HEK293T (cell line): ENCODE measurements around the gene DNA2.
"Not testable (repeated sequence)": the region's sequence is repeated elsewhere in the genome, so short reads cannot be mapped to it uniquely, and the experiment has no call there.

Source experiments
- CTCF ChIA-PET: fragments of 350-600 bp; formaldehyde crosslinking; extraction: SDS; loops from one replicate; lab custom pipeline; 2021; ENCODE audit warnings: antibody characterized with exemption, inconsistent platforms; lab: Yijun Ruan, JAX
- POLR2A ChIA-PET: fragments of 350-600 bp; formaldehyde crosslinking; extraction: SDS; loops from one replicate; lab custom pipeline; 2020; ENCODE audit warnings: antibody characterized with exemption, inconsistent platforms; lab: Yijun Ruan, JAX
- DNase-seq: peaks from one replicate; pipeline ENCODE4 v3.0.0; 2012; ENCODE audit warnings: mixed read lengths; ENCODE audit errors: extremely low spot score
- ARNT ChIP-seq: fragments of 450-650 bp; IDR thresholded peaks from 2 replicates; pipeline ENCODE4 v1.6.1; 2017; ENCODE audit warnings: mild to moderate bottlenecking
- BHLHE40 ChIP-seq: fragments of 450-650 bp; IDR thresholded peaks from 2 replicates; pipeline ENCODE4 v1.6.1; 2016; ENCODE audit warnings: mild to moderate bottlenecking, moderate library complexity, borderline replicate concordance
- CTBP1 ChIP-seq: fragments of 450-650 bp; IDR thresholded peaks from 2 replicates; pipeline ENCODE4 v1.6.1; 2016; ENCODE audit warnings: borderline replicate concordance
- ELF4 ChIP-seq: fragments of 450-650 bp; IDR thresholded peaks from 2 replicates; pipeline ENCODE4 v1.6.1; 2017; ENCODE audit warnings: antibody characterized with exemption
- FOXA1 ChIP-seq: fragments of 450-650 bp; IDR thresholded peaks from 2 replicates; pipeline ENCODE4 v1.6.1; 2016; ENCODE audit warnings: mild to moderate bottlenecking
- FOXK2 ChIP-seq: fragments of 450-650 bp; IDR thresholded peaks from 2 replicates; pipeline ENCODE4 v1.6.1; 2016; ENCODE audit warnings: mild to moderate bottlenecking
- FOXM1 ChIP-seq: fragments of 450-650 bp; IDR thresholded peaks from 2 replicates; pipeline ENCODE4 v1.6.1; 2017; ENCODE audit warnings: mild to moderate bottlenecking, borderline replicate concordance
- HDGF ChIP-seq: fragments of 450-650 bp; IDR thresholded peaks from 2 replicates; pipeline ENCODE4 v1.6.1; 2017; ENCODE audit warnings: antibody characterized with exemption, borderline replicate concordance
- L3MBTL2 ChIP-seq: fragments of 450-650 bp; conservative IDR thresholded peaks from 2 replicates; pipeline ENCODE4 v1.6.1; 2016; ENCODE audit warnings: mild to moderate bottlenecking
- LEF1 ChIP-seq: fragments of 450-650 bp; IDR thresholded peaks from 2 replicates; pipeline ENCODE4 v1.6.1; 2017; ENCODE audit warnings: mild to moderate bottlenecking, borderline replicate concordance
- NFRKB ChIP-seq: fragments of 450-650 bp; IDR thresholded peaks from 2 replicates; pipeline ENCODE4 v1.6.1; 2016; ENCODE audit warnings: mild to moderate bottlenecking, moderate library complexity
- SP1 ChIP-seq: fragments of 450-650 bp; IDR thresholded peaks from 2 replicates; pipeline ENCODE4 v1.6.1; 2017
- SUZ12 ChIP-seq: fragments of 450-650 bp; IDR thresholded peaks from 2 replicates; pipeline ENCODE4 v1.6.1; 2016; ENCODE audit warnings: mild to moderate bottlenecking
- TARDBP ChIP-seq: fragments of 450-650 bp; IDR thresholded peaks from 2 replicates; pipeline ENCODE4 v1.6.1; 2016
- ZNF384 ChIP-seq: fragments of 450-650 bp; IDR thresholded peaks from 2 replicates; pipeline ENCODE4 v1.6.1; 2016
- TF ChIP-seq, protein P1 (sequence below): fragments of 450-650 bp; IDR thresholded peaks from 2 replicates; pipeline ENCODE4 v1.6.1; 2016

DNA2 gene

DNA sequence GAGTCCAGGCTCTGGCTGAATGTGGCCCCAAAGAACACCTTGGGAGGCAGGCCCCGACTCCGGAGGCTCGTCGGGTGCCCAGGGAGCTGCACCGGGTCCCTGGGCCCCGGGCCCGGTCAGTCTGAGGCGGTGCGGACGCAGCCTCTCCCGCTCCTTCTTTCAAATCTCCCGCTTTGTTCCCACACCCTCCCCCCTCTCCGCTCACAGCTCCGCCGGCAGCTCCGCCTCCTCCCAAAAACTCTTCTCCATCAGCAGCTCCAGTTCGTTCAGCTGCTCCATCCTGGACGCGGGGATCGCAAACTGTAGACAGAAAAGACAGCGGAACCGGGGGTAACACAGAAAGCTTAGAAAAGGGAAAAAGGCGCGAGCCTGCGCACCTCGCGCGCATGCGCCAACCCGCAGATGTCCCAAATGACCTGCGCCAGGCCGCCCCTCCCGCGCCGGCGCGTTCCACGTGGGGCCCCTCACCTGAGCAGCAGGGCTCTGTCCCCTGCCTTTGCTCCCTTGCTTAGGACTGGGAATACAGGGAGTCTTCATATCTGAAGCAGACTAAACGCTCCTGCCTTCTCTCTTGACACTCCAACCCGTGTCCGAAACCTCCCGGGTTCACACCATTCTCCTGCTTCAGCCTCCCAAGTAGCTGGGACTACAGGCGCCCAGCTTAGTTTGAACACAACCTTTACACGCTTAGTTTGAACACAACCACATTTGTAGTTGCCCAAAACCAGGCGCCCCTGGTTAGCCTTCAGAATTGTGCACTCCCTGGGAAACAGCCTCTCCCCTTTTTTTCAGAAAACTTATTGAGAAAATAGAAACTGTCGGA, at the start of gene DNA2:
TSS of gene DNA2 (minus strand) at position 388 of the 823 bp plus-strand sequence. CDS start at position 279, 109 bp downstream.
- DNase-seq, result peak; percentile 90
- CTCF ChIA-PET, result no interaction called here
- TF ChIP-seq L3MBTL2 (peak; percentile 94), SUZ12 (no peak)
- POLR2A ChIA-PET, result interaction anchor here (0.7 to 1.6 kb wide), 12 partner anchors 9 to 140 kb away, joined by 3 to 7 read pairs (median 4); partner anchors contain the start of genes HNRNPH3, RUFY2, SLC25A16 and TET1

GRCh38 chr10:68518609-68519008, 46.8 kb upstream of the DNA2 start:
- CTCF ChIA-PET, DNase-seq, POLR2A ChIA-PET: not testable (repeated sequence)

GRCh38 chr10:68517188-68517587, 45.4 kb upstream of the DNA2 start:
- TF ChIP-seq CTBP1 (no peak), NFRKB (no peak), TARDBP (no peak), ARNT (no peak), HDGF (no peak), L3MBTL2 (no peak), SUZ12 (no peak), LEF1 (no peak), BHLHE40 (no peak), FOXK2 (no peak), FOXM1 (no peak), FOXA1 (no peak)
- TF ChIP-seq, protein P1, sequence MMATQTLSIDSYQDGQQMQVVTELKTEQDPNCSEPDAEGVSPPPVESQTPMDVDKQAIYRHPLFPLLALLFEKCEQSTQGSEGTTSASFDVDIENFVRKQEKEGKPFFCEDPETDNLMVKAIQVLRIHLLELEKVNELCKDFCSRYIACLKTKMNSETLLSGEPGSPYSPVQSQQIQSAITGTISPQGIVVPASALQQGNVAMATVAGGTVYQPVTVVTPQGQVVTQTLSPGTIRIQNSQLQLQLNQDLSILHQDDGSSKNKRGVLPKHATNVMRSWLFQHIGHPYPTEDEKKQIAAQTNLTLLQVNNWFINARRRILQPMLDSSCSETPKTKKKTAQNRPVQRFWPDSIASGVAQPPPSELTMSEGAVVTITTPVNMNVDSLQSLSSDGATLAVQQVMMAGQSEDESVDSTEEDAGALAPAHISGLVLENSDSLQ, result no peak
- ChIA-PET CTCF (no interaction called here), POLR2A (no interaction called here)
- no peak for DNase-seq

GRCh38 chr10:68516766-68517165, 45.0 kb upstream of the DNA2 start:
- POLR2A ChIA-PET, result no interaction called here
- no peak for TF ChIP-seq LEF1
- no peak for DNase-seq
- CTCF ChIA-PET, result no interaction called here

- CTCF ChIA-PET, POLR2A ChIA-PET, DNase-seq: not testable (repeated sequence)
These were observed 44.4 kb upstream of the DNA2 start for GRCh38 chr10:68516216-68516615.

DNA sequence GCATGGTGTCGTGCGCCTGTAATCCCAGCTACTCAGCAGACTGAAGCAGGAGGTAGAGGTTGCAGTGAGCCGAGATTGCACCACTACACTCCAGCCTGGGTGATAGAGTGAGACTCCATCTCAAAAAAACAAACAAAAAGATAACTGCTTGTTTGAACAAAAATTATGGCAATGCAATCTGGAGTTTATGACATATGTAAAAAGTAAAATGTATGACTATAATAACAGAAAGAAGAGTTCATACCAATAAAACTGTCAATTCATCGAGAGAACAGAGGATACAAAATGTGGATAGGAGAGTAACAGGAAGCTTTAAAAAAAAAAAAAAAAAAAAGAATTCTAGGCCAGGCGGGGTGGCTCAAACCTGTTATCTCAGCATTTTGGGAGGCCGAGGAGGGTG, 36.3 kb upstream of the DNA2 start:
- no peak for DNase-seq
- ChIA-PET POLR2A (no interaction called here), CTCF (interaction anchor here (0.6 kb wide), 1 partner anchor 1081 kb away, joined by 3 read pairs; no protein-coding TSS in a partner anchor)
- TF ChIP-seq, protein P1, result no peak
- TF ChIP-seq NFRKB (no peak), ELF4 (no peak), SUZ12 (no peak), ZNF384 (no peak), L3MBTL2 (no peak), HDGF (no peak)

GRCh38 chr10:68506411-68506810, 34.6 kb upstream of the DNA2 start:
- TF ChIP-seq FOXM1, result no peak
- TF ChIP-seq FOXA1, result no peak
- TF ChIP-seq SP1, result no peak
- no peak for TF ChIP-seq NFRKB
- TF ChIP-seq L3MBTL2, result no peak
- TF ChIP-seq HDGF, result no peak
- no peak for TF ChIP-seq BHLHE40
- TF ChIP-seq ZNF384, result no peak
- TF ChIP-seq ARNT, result no peak
- TF ChIP-seq LEF1, result no peak
- no peak for TF ChIP-seq TARDBP
- TF ChIP-seq CTBP1, result no peak
- TF ChIP-seq, protein P1, result no peak
- no peak for TF ChIP-seq ELF4
- no peak for TF ChIP-seq SUZ12
- ChIA-PET CTCF (no interaction called here), POLR2A (no interaction called here)
- no peak for DNase-seq

DNA sequence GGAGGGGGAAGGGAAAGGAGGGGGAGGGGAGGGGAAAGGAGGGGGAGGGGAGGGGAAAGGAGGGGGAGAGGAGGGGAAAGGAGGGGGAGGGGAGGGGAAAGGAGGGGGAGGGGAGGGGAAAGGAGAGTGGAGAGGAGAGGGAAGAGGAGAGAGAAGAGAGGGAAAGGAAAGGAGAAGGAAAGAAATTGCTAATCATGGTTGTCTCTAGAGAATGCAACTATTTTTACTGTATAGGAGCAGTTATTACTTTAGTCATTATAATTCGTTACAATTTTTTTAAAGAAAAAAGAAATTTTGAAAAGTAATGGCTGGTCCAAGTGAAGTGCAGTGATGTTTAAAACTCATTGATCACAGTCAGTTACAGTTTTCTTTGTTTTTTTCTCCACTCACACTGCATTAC, 31.1 kb upstream of the DNA2 start:
- ChIA-PET CTCF (interaction anchor here (0.7 kb wide), 1 partner anchor 154 kb away, joined by 3 read pairs; no protein-coding TSS in a partner anchor), POLR2A (no interaction called here)
- no peak for DNase-seq
- no peak for TF ChIP-seq FOXK2
- no peak for TF ChIP-seq L3MBTL2
- no peak for TF ChIP-seq HDGF
- no peak for TF ChIP-seq ZNF384
- no peak for TF ChIP-seq CTBP1
- no peak for TF ChIP-seq ELF4
- no peak for TF ChIP-seq LEF1
- no peak for TF ChIP-seq BHLHE40
- TF ChIP-seq, protein P1, result no peak
- TF ChIP-seq TARDBP, result no peak
- TF ChIP-seq NFRKB, result no peak
- no peak for TF ChIP-seq SUZ12
- no peak for TF ChIP-seq FOXM1
- TF ChIP-seq FOXA1, result no peak
